GM19438 (cell line): ENCODE data around the gene PABPN1L.
"Not testable (repeated sequence)": the region's sequence is repeated elsewhere in the genome, so short reads cannot be mapped to it uniquely, and the experiment has no call there.

ENCODE experiments used
- ATAC-seq: cut with Tn5 transposase; IDR thresholded peaks from one replicate; pipeline ENCODE4 v1.9.1; 2021; ENCODE audit warnings: low read depth; ENCODE audit not compliant: unreplicated experiment

The PABPN1L gene

GRCh38 chr16:88835383-88835782 is 31.1 kb downstream of the PABPN1L start:
- ATAC-seq = no peak

GRCh38 chr16:88834670-88835069 is 31.8 kb downstream of the PABPN1L start:
- ATAC-seq = no peak

GRCh38 chr16:88833086-88833485 is 33.4 kb downstream of the PABPN1L start:
- no peak for ATAC-seq

- ATAC-seq = no peak
Observed at GRCh38 chr16:88831838-88832237, 34.6 kb downstream of the PABPN1L start.

GRCh38 chr16:88830783-88831182 is 35.7 kb downstream of the PABPN1L start:
- no peak for ATAC-seq

GRCh38 chr16:88830258-88830657 is 36.2 kb downstream of the PABPN1L start:
- no peak for ATAC-seq

- no peak for ATAC-seq
Observed at GRCh38 chr16:88828711-88829110, 37.7 kb downstream of the PABPN1L start.

GRCh38 chr16:88827727-88828126 is 38.7 kb downstream of the PABPN1L start:
- ATAC-seq = no peak

- ATAC-seq = no peak
Observed at GRCh38 chr16:88826070-88826840, 40.2 kb downstream of the PABPN1L start.

GRCh38 chr16:88825146-88825545 is 41.3 kb downstream of the PABPN1L start:
- no peak for ATAC-seq

GRCh38 chr16:88824256-88825077 is 42.0 kb downstream of the PABPN1L start:
- no peak for ATAC-seq

- not testable (repeated sequence) for ATAC-seq
Observed at GRCh38 chr16:88823646-88824045, 42.8 kb downstream of the PABPN1L start.

GRCh38 chr16:88822281-88823040 is 44.0 kb downstream of the PABPN1L start:
- ATAC-seq = no peak

GRCh38 chr16:88821168-88821850 is 45.2 kb downstream of the PABPN1L start:
- ATAC-seq = no peak

- ATAC-seq = no peak
Observed at GRCh38 chr16:88820385-88821025, 46.0 kb downstream of the PABPN1L start.

- ATAC-seq = no peak
Observed at GRCh38 chr16:88819126-88819525, 47.3 kb downstream of the PABPN1L start.

- no peak for ATAC-seq
Observed at GRCh38 chr16:88818575-88818874, 47.9 kb downstream of the PABPN1L start.

GRCh38 chr16:88817785-88818574 is 48.5 kb downstream of the PABPN1L start:
- ATAC-seq = no peak

GRCh38 chr16:88816736-88817535 is 49.5 kb downstream of the PABPN1L start:
- ATAC-seq = no peak
